ENCODE measurements around the gene FGF2. TPM values are rescaled to one million over a fixed set of nuclear protein-coding genes. Genes with fewer than 3 reads are reported as not detected.
A peak's percentile ranks its signal among the peaks of the same experiment; 100 is the strongest.

Gene FGF2
- total and polyA plus RNA-seq, 12 donors = 0.85 to 5.3 (median 2.6) TPM

DNA sequence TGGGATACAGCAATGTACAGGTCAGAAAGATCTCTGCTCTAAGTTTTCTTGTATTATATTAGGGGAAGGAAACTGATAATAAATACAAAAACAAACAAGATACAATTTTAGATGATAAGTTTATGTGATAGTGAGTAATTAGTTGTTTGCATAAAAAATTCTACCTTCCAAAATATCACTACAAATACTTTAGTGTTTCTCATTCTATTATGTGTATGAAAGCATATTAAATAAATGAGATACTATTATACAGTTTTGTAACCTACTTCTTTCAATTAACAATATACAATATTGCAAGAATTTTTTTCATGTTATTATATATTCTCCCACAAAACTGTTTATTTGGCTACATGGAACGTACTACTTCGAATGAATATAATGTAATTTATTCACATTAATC is 4.2 kb upstream of the FGF2 start:
- peaks cover 3% of the 10 kb centered on the region in 2 donors for H3K4me1 ChIP-seq (replicated peaks in 1 of 2)
- H3K27ac ChIP-seq = no peak overlapping the region
- H3K4me3 ChIP-seq = no peak overlapping the region
- DNase-seq = no peak
- no peaks in the 10 kb centered on the region for H3K36me3 ChIP-seq (replicated peaks in 1 of 2)
- no peaks in the 10 kb centered on the region for H3K9me3 ChIP-seq (replicated peaks in 1 of 3)
- H3K27me3 ChIP-seq = peaks cover 6% of the 10 kb centered on the region
- intact Hi-C loops (cut with DNase I) = no loop called here
- 76 to 92% (median 84%) methylated on average over 2 of the region's 2 CpGs for WGBS, 4 donors
- TF ChIP-seq POLR2A (IDR thresholded peaks at IDR 0.05) = no peak
- TF ChIP-seq, protein P1, sequence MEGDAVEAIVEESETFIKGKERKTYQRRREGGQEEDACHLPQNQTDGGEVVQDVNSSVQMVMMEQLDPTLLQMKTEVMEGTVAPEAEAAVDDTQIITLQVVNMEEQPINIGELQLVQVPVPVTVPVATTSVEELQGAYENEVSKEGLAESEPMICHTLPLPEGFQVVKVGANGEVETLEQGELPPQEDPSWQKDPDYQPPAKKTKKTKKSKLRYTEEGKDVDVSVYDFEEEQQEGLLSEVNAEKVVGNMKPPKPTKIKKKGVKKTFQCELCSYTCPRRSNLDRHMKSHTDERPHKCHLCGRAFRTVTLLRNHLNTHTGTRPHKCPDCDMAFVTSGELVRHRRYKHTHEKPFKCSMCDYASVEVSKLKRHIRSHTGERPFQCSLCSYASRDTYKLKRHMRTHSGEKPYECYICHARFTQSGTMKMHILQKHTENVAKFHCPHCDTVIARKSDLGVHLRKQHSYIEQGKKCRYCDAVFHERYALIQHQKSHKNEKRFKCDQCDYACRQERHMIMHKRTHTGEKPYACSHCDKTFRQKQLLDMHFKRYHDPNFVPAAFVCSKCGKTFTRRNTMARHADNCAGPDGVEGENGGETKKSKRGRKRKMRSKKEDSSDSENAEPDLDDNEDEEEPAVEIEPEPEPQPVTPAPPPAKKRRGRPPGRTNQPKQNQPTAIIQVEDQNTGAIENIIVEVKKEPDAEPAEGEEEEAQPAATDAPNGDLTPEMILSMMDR (IDR thresholded peaks at IDR 0.05) = no peak

DNA sequence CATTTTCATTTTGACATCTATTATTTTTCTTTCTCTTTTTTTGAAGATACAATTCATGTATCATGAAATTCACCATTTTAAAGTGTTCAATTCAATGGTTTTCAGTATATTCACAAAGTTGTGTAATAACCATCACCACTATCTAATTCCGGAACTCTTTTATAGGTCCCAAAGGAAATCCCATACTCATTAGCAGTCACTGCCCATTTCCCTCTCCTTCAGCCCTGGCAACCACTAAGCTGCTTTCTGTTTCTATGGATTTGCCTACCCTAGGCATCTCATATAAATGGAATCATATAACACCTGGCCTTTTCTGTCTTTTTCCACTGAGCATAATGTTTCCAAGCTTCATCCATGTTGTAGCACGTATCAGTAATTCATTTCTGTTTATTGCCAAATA is 3.2 kb upstream of the FGF2 start:
- TF ChIP-seq POLR2A (IDR thresholded peaks at IDR 0.05) = no peak
- TF ChIP-seq, protein P1 (IDR thresholded peaks at IDR 0.05) = no peak
- Histone ChIP-seq H3K4me1 (replicated peaks in 1 of 2) (peaks cover 7 to 9% of the 10 kb centered on the region in 2 donors), H3K27ac (no peak overlapping the region), H3K4me3 (no peak overlapping the region), H3K36me3 (replicated peaks in 1 of 2) (no peaks in the 10 kb centered on the region), H3K27me3 (peaks cover 6% of the 10 kb centered on the region), H3K9me3 (replicated peaks in 1 of 3) (no peaks in the 10 kb centered on the region)
- no peak for DNase-seq
- intact Hi-C loops (cut with DNase I) = no loop called here
- 74 to 88% (median 83%) methylated on average over 2 of the region's 2 CpGs for WGBS, 4 donors

DNA sequence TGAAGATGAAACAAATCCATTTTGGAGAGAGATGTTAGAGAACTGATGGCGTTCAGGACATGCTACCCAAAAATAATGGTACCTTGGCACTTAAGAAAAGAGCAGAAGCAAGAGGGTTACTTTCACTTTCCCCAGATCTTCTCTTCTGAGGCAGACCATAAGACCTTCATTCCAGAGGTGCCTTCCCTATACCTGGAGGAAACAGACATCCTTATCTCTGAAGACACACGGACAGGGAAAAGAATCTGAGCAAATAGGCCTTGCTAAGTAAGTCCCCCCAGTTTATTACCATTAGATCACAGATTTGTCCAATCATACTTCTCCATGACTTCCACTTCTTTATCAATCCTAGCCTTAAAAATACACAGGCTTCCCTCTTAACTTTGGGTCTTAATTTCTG is 2.0 kb upstream of the FGF2 start:
- Histone ChIP-seq H3K27me3 (peaks cover 6% of the 10 kb centered on the region), H3K27ac (no peak overlapping the region), H3K36me3 (replicated peaks in 1 of 2) (no peaks in the 10 kb centered on the region), H3K9me3 (replicated peaks in 1 of 3) (no peaks in the 10 kb centered on the region), H3K4me1 (replicated peaks in 1 of 2) (peaks cover 7 to 9% of the 10 kb centered on the region in 2 donors), H3K4me3 (no peak overlapping the region)
- DNase-seq = no peak
- intact Hi-C loops (cut with DNase I) = no loop called here
- WGBS, 4 donors = 76 to 86% (median 78%) methylated on average over 2 of the region's 2 CpGs
- TF ChIP-seq, protein P1 (IDR thresholded peaks at IDR 0.05) = no peak
- no peak for TF ChIP-seq POLR2A (IDR thresholded peaks at IDR 0.05)

DNA sequence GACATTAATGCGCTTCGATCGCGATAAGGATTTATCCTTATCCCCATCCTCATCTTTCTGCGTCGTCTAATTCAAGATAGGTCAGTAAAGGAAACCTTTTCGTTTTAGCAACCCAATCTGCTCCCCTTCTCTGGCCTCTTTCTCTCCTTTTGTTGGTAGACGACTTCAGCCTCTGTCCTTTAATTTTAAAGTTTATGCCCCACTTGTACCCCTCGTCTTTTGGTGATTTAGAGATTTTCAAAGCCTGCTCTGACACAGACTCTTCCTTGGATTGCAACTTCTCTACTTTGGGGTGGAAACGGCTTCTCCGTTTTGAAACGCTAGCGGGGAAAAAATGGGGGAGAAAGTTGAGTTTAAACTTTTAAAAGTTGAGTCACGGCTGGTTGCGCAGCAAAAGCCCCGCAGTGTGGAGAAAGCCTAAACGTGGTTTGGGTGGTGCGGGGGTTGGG is 528 bp upstream of the FGF2 start:
- H3K36me3 ChIP-seq (replicated peaks in 1 of 2) = no peaks in the 10 kb centered on the region
- intact Hi-C loops (cut with DNase I) = no loop called here
- H3K9me3 ChIP-seq (replicated peaks in 1 of 3) = no peaks in the 10 kb centered on the region
- no peak for DNase-seq
- H3K4me3 ChIP-seq = peak overlapping the region in 2 of 4 donors; percentile 13 to 65
- 42 to 51% (median 46%) methylated on average over 18 of the region's 18 CpGs for WGBS, 4 donors
- peaks cover 7 to 9% of the 10 kb centered on the region in 2 donors for H3K4me1 ChIP-seq (replicated peaks in 1 of 2)
- H3K27ac ChIP-seq = peak overlapping the region in 2 of 5 donors; percentile 60 to 83
- peaks cover 6% of the 10 kb centered on the region for H3K27me3 ChIP-seq
- TF ChIP-seq POLR2A (IDR thresholded peaks at IDR 0.05) = no peak
- TF ChIP-seq, protein P1 (IDR thresholded peaks at IDR 0.05) = no peak
